PFSK-1 (cell line): ENCODE measurements around the gene PROC.

ENCODE experiments used
- FOXP2 ChIP-seq: optimal IDR thresholded peaks from 2 replicates; pipeline ENCODE3; 2011; ENCODE audit warnings: borderline replicate concordance, control low read depth, inconsistent platforms; ENCODE audit not compliant: insufficient read depth; ENCODE audit errors: extremely low read length, extremely low read depth
- POLR2AphosphoS5 ChIP-seq: IDR thresholded peaks from 2 replicates; pipeline ENCODE4 v1.6.1; 2012; ENCODE audit warnings: low read depth, mild to moderate bottlenecking, control low read depth, low read length, moderate library complexity
- REST ChIP-seq, 2 experiments: IDR thresholded peaks; 2 replicates each; pipeline versions ENCODE4 v1.6.1 to v1.8.0; 2011 to 2012; ENCODE audit warnings: low read depth in 2 of 2, low read length in 2 of 2, control low read depth in 1 of 2, inconsistent platforms in 1 of 2, mild to moderate bottlenecking in 1 of 2, moderate library complexity in 1 of 2; ENCODE audit not compliant: insufficient read depth in 1 of 2
- SIN3A ChIP-seq: IDR thresholded peaks from 2 replicates; pipeline ENCODE4 v1.6.1; 2012; ENCODE audit warnings: mild to moderate bottlenecking, low read length, moderate library complexity, borderline replicate concordance; ENCODE audit not compliant: insufficient read depth
- TAF1 ChIP-seq: IDR thresholded peaks from 2 replicates; pipeline ENCODE4 v1.6.1; 2012; ENCODE audit warnings: low read length, control low read depth, borderline replicate concordance; ENCODE audit not compliant: insufficient read depth

The PROC gene

GRCh38 chr2:127417406-127417805 lies 821 bp upstream of the PROC start:
- TF ChIP-seq REST (IDR thresholded peaks at IDR 0.05; ENCODE audit: insufficient read depth in 1 of 2, low read depth in 2 of 2, low read length in 2 of 2) (no peak), TAF1 (no peak), POLR2AphosphoS5 (no peak), FOXP2 (no peak), SIN3A (no peak)

- TF ChIP-seq TAF1 (no peak), SIN3A (no peak), REST (IDR thresholded peaks at IDR 0.05; ENCODE audit: insufficient read depth in 1 of 2, low read depth in 2 of 2, low read length in 2 of 2) (no peak), FOXP2 (no peak), POLR2AphosphoS5 (no peak)
Measured at GRCh38 chr2:127419112-127419430, 844 bp downstream of the PROC start.

GRCh38 chr2:127419448-127420038 lies 1.3 kb downstream of the PROC start:
- TF ChIP-seq FOXP2 = no peak
- no peak for TF ChIP-seq SIN3A
- TF ChIP-seq TAF1 = no peak
- TF ChIP-seq REST (IDR thresholded peaks at IDR 0.05; ENCODE audit: insufficient read depth in 1 of 2, low read depth in 2 of 2, low read length in 2 of 2) = no peak
- no peak for TF ChIP-seq POLR2AphosphoS5

GRCh38 chr2:127420039-127420864 lies 2.0 kb downstream of the PROC start:
- TF ChIP-seq POLR2AphosphoS5 = no peak
- no peak for TF ChIP-seq FOXP2
- TF ChIP-seq TAF1 = no peak
- TF ChIP-seq SIN3A = no peak
- no peak for TF ChIP-seq REST (IDR thresholded peaks at IDR 0.05; ENCODE audit: insufficient read depth in 1 of 2, low read depth in 2 of 2, low read length in 2 of 2)
